ENCODE measurements around the gene CCDC146. TPM values are rescaled to one million over a fixed set of nuclear protein-coding genes. Genes with fewer than 3 reads are reported as not detected.
A peak's percentile ranks its signal among the peaks of the same experiment; 100 is the strongest.

Gene CCDC146
- total and polyA plus RNA-seq, 2 experiments from 2014 or later: 5.9 to 13.6 TPM

GRCh38 chr7:77310982-77311381 lies 188.6 kb downstream of the CCDC146 start:
- H3K4me1 ChIP-seq (ENCODE audit: low read depth): no peaks in the 10 kb centered on the region
- no peak overlapping the region for H3K4me3 ChIP-seq
- H3K27ac ChIP-seq: no peak overlapping the region
- DNase-seq (ENCODE audit: low read depth in 1 of 2, low spot score in 1 of 2): no peak
- H3K36me3 ChIP-seq: no peaks in the 10 kb centered on the region
- no peaks in the 10 kb centered on the region for H3K9me3 ChIP-seq (ENCODE audit: low read depth)
- no peaks in the 10 kb centered on the region for H3K27me3 ChIP-seq
- TF ChIP-seq, protein P1, sequence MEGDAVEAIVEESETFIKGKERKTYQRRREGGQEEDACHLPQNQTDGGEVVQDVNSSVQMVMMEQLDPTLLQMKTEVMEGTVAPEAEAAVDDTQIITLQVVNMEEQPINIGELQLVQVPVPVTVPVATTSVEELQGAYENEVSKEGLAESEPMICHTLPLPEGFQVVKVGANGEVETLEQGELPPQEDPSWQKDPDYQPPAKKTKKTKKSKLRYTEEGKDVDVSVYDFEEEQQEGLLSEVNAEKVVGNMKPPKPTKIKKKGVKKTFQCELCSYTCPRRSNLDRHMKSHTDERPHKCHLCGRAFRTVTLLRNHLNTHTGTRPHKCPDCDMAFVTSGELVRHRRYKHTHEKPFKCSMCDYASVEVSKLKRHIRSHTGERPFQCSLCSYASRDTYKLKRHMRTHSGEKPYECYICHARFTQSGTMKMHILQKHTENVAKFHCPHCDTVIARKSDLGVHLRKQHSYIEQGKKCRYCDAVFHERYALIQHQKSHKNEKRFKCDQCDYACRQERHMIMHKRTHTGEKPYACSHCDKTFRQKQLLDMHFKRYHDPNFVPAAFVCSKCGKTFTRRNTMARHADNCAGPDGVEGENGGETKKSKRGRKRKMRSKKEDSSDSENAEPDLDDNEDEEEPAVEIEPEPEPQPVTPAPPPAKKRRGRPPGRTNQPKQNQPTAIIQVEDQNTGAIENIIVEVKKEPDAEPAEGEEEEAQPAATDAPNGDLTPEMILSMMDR (IDR thresholded peaks at IDR 0.05; ENCODE audit: low read depth, low read length): no peak

GRCh38 chr7:77313085-77313484 lies 190.7 kb downstream of the CCDC146 start:
- H3K27me3 ChIP-seq: no peaks in the 10 kb centered on the region
- no peaks in the 10 kb centered on the region for H3K9me3 ChIP-seq (ENCODE audit: low read depth)
- H3K4me1 ChIP-seq (ENCODE audit: low read depth): no peaks in the 10 kb centered on the region
- H3K36me3 ChIP-seq: no peaks in the 10 kb centered on the region
- H3K27ac ChIP-seq: no peak overlapping the region
- no peak overlapping the region for H3K4me3 ChIP-seq
- no peak for DNase-seq (ENCODE audit: low read depth in 1 of 2, low spot score in 1 of 2)
- TF ChIP-seq, protein P1 (IDR thresholded peaks at IDR 0.05; ENCODE audit: low read depth, low read length): no peak

GRCh38 chr7:77313876-77314480 lies 191.6 kb downstream of the CCDC146 start:
- H3K9me3 ChIP-seq (ENCODE audit: low read depth): no peaks in the 10 kb centered on the region
- no peaks in the 10 kb centered on the region for H3K36me3 ChIP-seq
- no peaks in the 10 kb centered on the region for H3K27me3 ChIP-seq
- H3K4me3 ChIP-seq: no peak overlapping the region
- no peak for DNase-seq (ENCODE audit: low read depth in 1 of 2, low spot score in 1 of 2)
- no peaks in the 10 kb centered on the region for H3K4me1 ChIP-seq (ENCODE audit: low read depth)
- TF ChIP-seq, protein P1 (IDR thresholded peaks at IDR 0.05; ENCODE audit: low read depth, low read length): no peak
- H3K27ac ChIP-seq: no peak overlapping the region

DNA sequence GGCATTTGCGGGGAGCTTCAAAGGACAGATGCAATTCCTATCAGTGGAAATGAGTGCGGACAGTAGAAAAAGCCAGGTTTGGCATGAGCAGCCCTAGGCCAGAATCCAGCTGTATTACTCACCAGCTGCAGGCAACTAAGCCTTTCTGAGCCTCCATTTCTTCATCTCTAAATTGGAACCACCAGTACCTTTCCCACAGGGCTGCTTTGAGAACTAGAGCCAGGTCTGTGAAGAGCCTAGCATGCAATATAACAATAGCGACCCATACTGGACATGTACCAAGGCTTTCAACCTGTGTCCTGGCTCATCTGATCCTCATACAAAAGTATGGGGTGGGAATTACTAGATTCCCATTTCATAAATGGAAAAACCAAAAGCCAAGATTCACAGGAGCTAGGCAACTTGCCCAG lies 192.8 kb downstream of the CCDC146 start:
- Histone ChIP-seq H3K27me3 (no peaks in the 10 kb centered on the region), H3K36me3 (no peaks in the 10 kb centered on the region), H3K4me3 (no peak overlapping the region), H3K4me1 (ENCODE audit: low read depth) (no peaks in the 10 kb centered on the region), H3K27ac (no peak overlapping the region), H3K9me3 (ENCODE audit: low read depth) (no peaks in the 10 kb centered on the region)
- TF ChIP-seq, protein P1 (IDR thresholded peaks at IDR 0.05; ENCODE audit: low read depth, low read length): no peak
- DNase-seq (ENCODE audit: low read depth in 1 of 2, low spot score in 1 of 2): peak in 1 of 2 donors; percentile 48

DNA sequence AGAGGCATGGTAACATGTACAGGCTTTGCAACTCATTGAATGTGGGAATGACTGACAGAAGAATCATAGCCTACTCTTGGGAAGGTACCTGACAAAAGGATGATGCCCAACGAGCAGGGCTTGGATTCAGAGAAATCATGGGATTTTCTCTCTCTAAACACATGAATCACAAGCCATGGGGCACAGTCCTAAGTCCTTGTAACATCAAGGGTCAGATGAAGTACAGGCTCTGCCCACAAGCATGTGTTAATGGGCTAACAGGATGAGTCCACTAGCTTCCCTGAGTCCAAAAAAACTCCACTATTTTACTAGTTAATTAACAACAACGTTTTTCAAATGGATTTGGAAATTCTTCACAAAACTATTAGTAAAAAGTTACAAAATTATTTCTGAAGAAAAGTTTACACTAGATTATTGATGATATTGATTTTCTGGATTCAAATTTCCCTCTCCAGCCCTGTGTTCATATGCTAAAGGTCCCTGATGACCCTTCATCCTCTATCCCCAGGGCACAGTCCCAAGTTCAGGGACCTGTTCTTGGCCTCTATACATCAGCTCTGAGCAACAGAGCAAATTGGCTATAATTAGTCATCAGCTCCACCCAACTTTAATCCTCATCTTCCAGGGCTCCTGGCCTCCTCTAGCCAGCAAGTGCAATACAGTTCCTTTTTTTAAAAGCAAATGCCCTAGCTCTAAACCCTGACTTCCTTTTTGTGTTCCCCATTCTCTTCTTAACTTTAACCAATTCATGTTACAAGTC lies 194.0 kb downstream of the CCDC146 start:
- Histone ChIP-seq H3K27ac (no peak overlapping the region), H3K4me1 (ENCODE audit: low read depth) (peaks cover 7% of the 10 kb centered on the region), H3K36me3 (no peaks in the 10 kb centered on the region), H3K27me3 (no peaks in the 10 kb centered on the region), H3K4me3 (no peak overlapping the region), H3K9me3 (ENCODE audit: low read depth) (no peaks in the 10 kb centered on the region)
- no peak for DNase-seq (ENCODE audit: low read depth in 1 of 2, low spot score in 1 of 2)
- TF ChIP-seq, protein P1 (IDR thresholded peaks at IDR 0.05; ENCODE audit: low read depth, low read length): no peak
